Dedifferentiated amniotic fluid mesenchymal stem cell (primary cell): Measurements from ENCODE around the gene PUM1.
"Not testable (repeated sequence)": the region's sequence is repeated elsewhere in the genome, so short reads cannot be mapped to it uniquely, and the experiment has no call there.

Experiments used
- DNase-seq: peaks from one replicate; pipeline ENCODE4 v3.0.0-alpha.2; 2016; ENCODE audit errors: extremely low spot score

PUM1 gene

GRCh38 chr1:30966690-30967369 is 98.7 kb downstream of the PUM1 start:
- DNase-seq, result peak; percentile 44

- no peak for DNase-seq
These were observed 99.5 kb downstream of the PUM1 start for GRCh38 chr1:30965924-30966599.

- DNase-seq, result no peak
These were observed 100.8 kb downstream of the PUM1 start for GRCh38 chr1:30964706-30965105.

- no peak for DNase-seq
These were observed 102.7 kb downstream of the PUM1 start for GRCh38 chr1:30962609-30963508.

GRCh38 chr1:30957560-30958222 is 107.8 kb downstream of the PUM1 start:
- no peak for DNase-seq

GRCh38 chr1:30955448-30956015 is 110.0 kb downstream of the PUM1 start:
- peak; percentile 73 for DNase-seq

GRCh38 chr1:30953685-30954084 is 111.8 kb downstream of the PUM1 start:
- no peak for DNase-seq

GRCh38 chr1:30952098-30952497 is 113.4 kb downstream of the PUM1 start:
- DNase-seq, result no peak

- no peak for DNase-seq
These were observed 114.8 kb downstream of the PUM1 start for GRCh38 chr1:30950700-30951099.

- DNase-seq, result no peak
These were observed 115.5 kb downstream of the PUM1 start for GRCh38 chr1:30950053-30950452.

- not testable (repeated sequence) for DNase-seq
These were observed 116.1 kb downstream of the PUM1 start for GRCh38 chr1:30949487-30949838.

- DNase-seq, result not testable (repeated sequence)
These were observed 116.6 kb downstream of the PUM1 start for GRCh38 chr1:30948813-30949486.

GRCh38 chr1:30948278-30948677 is 117.2 kb downstream of the PUM1 start:
- no peak for DNase-seq

- no peak for DNase-seq
These were observed 118.3 kb downstream of the PUM1 start for GRCh38 chr1:30947212-30947611.

- no peak for DNase-seq
These were observed 123.1 kb downstream of the PUM1 start for GRCh38 chr1:30942326-30942963.

GRCh38 chr1:30940541-30940940 is 125.0 kb downstream of the PUM1 start:
- no peak for DNase-seq

- DNase-seq, result no peak
These were observed 128.9 kb downstream of the PUM1 start for GRCh38 chr1:30936541-30937171.

GRCh38 chr1:30935758-30936157 is 129.8 kb downstream of the PUM1 start:
- not testable (repeated sequence) for DNase-seq

- no peak for DNase-seq
These were observed 130.9 kb downstream of the PUM1 start for GRCh38 chr1:30934613-30935012.

- peak; percentile 23 for DNase-seq
These were observed 131.7 kb downstream of the PUM1 start for GRCh38 chr1:30933874-30934252.
